HEK293 (cell line): ENCODE data around the gene NUP43.

Experiments used
- ZNF274 ChIP-seq, 2 experiments: fragments of 200-500 bp in 1 of 2; fragments of 450-650 bp in 1 of 2; sonication (Bioruptor generic) in 1 of 2; formaldehyde crosslinking in 1 of 2; IDR thresholded peaks; 2 replicates each; pipeline versions ENCODE4 v1.5.1 to v1.6.1; 2014 to 2016; ENCODE audit warnings: borderline replicate concordance in 1 of 2, inconsistent platforms in 1 of 2, low read length in 1 of 2, missing biosample characterization in 1 of 2, missing genetic modification characterization in 1 of 2
- ZNF473 ChIP-seq: fragments of 450-650 bp; formaldehyde crosslinking; IDR thresholded peaks from 2 replicates; pipeline ENCODE4 v1.5.1; 2017; ENCODE audit warnings: missing biosample characterization, missing genetic modification characterization
- TF ChIP-seq, protein P1 (sequence below): fragments of 450-650 bp; formaldehyde crosslinking; IDR thresholded peaks from 2 replicates; pipeline ENCODE4 v1.5.1; 2016; ENCODE audit warnings: missing biosample characterization, missing genetic modification characterization

DNA sequence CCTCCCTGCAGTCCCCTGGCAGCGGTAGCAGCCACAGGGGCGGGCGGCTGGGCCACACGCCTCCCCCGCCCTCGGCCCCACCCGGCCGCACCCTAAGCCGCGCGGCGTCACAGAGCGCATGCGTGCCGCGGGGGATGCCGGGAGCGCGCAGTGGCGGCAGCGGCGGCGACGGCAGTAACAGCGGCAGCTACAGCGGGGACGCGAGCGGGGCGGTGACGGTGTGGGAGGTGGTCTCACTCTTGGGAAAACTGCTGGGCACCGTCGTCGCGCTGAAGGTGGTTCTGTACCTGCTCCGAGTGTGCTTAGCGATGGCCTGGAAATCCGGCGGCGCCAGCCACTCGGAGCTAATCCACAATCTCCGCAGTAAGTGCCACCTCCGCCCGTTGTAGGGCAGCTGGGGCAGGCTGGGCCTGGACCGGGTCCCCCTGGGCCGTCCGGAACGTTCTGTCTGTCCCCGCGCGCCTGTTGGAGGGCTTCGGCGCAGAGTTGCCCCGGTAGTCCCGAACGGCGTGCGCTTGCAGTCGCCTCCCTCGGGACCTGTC is 3.3 kb upstream of the NUP43 start, which contains the start of gene PCMT1:
- TF ChIP-seq ZNF473 (no peak), ZNF274 (IDR thresholded peaks at IDR 0.05; ENCODE audit: low read length) (no peak), ZNF274 (tag by site-specific recombination; IDR thresholded peaks at IDR 0.05; ENCODE audit: borderline replicate concordance) (no peak)
- TF ChIP-seq, protein P1, sequence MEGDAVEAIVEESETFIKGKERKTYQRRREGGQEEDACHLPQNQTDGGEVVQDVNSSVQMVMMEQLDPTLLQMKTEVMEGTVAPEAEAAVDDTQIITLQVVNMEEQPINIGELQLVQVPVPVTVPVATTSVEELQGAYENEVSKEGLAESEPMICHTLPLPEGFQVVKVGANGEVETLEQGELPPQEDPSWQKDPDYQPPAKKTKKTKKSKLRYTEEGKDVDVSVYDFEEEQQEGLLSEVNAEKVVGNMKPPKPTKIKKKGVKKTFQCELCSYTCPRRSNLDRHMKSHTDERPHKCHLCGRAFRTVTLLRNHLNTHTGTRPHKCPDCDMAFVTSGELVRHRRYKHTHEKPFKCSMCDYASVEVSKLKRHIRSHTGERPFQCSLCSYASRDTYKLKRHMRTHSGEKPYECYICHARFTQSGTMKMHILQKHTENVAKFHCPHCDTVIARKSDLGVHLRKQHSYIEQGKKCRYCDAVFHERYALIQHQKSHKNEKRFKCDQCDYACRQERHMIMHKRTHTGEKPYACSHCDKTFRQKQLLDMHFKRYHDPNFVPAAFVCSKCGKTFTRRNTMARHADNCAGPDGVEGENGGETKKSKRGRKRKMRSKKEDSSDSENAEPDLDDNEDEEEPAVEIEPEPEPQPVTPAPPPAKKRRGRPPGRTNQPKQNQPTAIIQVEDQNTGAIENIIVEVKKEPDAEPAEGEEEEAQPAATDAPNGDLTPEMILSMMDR (tag by site-specific recombination): no peak
